Ovary (tissue), 3 donors: ENCODE data around the gene GOLGA8T.
"Not testable (repeated sequence)": the region's sequence is repeated elsewhere in the genome, so short reads cannot be mapped to it uniquely, and the experiment has no call there.

Source experiments
- POLR2A ChIP-seq: fragments of 450-650 bp; IDR thresholded peaks from one replicate; pipeline ENCODE4 v1.6.1; 2017; ENCODE audit warnings: antibody characterized with exemption, mild to moderate bottlenecking, moderate library complexity
- TF ChIP-seq, protein P1 (sequence below), 3 donors: fragments of 450-650 bp in 2 of 3; fragments of 200-600 bp in 1 of 3; IDR thresholded peaks; one replicate each; pipeline versions ENCODE4 v1.5.1 to v1.8.0; 2016 to 2022; ENCODE audit warnings: antibody characterized with exemption in 3 of 3, mild to moderate bottlenecking in 1 of 3
- donor health status: DM: no; HTN: no; CAD: no.

DNA sequence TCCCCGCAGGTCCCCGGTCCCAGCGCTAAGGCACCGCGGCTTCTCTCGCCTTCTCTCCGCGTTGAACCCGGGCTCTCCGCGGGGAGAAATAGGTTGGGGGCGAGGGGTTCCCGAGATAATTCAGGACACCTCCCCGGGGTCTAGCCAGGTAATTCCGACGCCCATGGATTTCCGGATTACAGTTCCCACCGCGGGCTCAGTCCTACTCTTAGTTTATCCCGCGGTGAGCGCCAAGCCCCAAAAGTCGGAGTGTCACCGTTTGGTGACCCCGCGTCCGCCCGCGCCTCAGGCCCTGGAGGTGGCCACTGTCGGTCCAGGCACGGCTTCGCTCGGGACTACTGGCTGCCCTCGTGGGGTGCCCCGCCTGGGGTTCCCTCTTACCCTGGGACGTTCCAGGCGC, 56.8 kb downstream of the GOLGA8T start:
- TF ChIP-seq, protein P1, sequence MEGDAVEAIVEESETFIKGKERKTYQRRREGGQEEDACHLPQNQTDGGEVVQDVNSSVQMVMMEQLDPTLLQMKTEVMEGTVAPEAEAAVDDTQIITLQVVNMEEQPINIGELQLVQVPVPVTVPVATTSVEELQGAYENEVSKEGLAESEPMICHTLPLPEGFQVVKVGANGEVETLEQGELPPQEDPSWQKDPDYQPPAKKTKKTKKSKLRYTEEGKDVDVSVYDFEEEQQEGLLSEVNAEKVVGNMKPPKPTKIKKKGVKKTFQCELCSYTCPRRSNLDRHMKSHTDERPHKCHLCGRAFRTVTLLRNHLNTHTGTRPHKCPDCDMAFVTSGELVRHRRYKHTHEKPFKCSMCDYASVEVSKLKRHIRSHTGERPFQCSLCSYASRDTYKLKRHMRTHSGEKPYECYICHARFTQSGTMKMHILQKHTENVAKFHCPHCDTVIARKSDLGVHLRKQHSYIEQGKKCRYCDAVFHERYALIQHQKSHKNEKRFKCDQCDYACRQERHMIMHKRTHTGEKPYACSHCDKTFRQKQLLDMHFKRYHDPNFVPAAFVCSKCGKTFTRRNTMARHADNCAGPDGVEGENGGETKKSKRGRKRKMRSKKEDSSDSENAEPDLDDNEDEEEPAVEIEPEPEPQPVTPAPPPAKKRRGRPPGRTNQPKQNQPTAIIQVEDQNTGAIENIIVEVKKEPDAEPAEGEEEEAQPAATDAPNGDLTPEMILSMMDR (IDR thresholded peaks at IDR 0.05): not testable (repeated sequence)
- TF ChIP-seq POLR2A: not testable (repeated sequence)
